GM21515 (cell line): ENCODE results near the gene FYB2.

Source experiments
- ATAC-seq: cut with Tn5 transposase; IDR thresholded peaks from one replicate; pipeline ENCODE4 v1.9.1; 2021; ENCODE audit not compliant: unreplicated experiment

FYB2 gene

GRCh38 chr1:56719171-56719570, 100.0 kb downstream of the FYB2 start:
- ATAC-seq = no peak

- ATAC-seq = no peak
Measured at GRCh38 chr1:56715156-56715555, 104.0 kb downstream of the FYB2 start.

GRCh38 chr1:56713112-56713511, 106.1 kb downstream of the FYB2 start:
- ATAC-seq = no peak

- no peak for ATAC-seq
Measured at GRCh38 chr1:56712150-56712549, 107.1 kb downstream of the FYB2 start.

- no peak for ATAC-seq
Measured at GRCh38 chr1:56710646-56711045, 108.6 kb downstream of the FYB2 start.

GRCh38 chr1:56709995-56710394, 109.2 kb downstream of the FYB2 start:
- no peak for ATAC-seq

GRCh38 chr1:56709269-56709880, 109.8 kb downstream of the FYB2 start:
- ATAC-seq = peak; percentile 78

GRCh38 chr1:56707379-56707778, 111.8 kb downstream of the FYB2 start:
- no peak for ATAC-seq

GRCh38 chr1:56703747-56704146, 115.5 kb downstream of the FYB2 start:
- ATAC-seq = no peak

GRCh38 chr1:56696663-56697062, 122.5 kb downstream of the FYB2 start:
- ATAC-seq = no peak

GRCh38 chr1:56688522-56689026, 130.6 kb downstream of the FYB2 start:
- ATAC-seq = no peak

- ATAC-seq = no peak
Measured at GRCh38 chr1:56686169-56686568, 133.0 kb downstream of the FYB2 start.

GRCh38 chr1:56683569-56683968, 135.6 kb downstream of the FYB2 start:
- ATAC-seq = no peak

GRCh38 chr1:56676571-56677035, 142.6 kb downstream of the FYB2 start:
- no peak for ATAC-seq

- ATAC-seq = no peak
Measured at GRCh38 chr1:56675763-56676162, 143.4 kb downstream of the FYB2 start.

GRCh38 chr1:56672579-56672978, 146.6 kb downstream of the FYB2 start:
- ATAC-seq = no peak

GRCh38 chr1:56671542-56671941, 147.7 kb downstream of the FYB2 start:
- no peak for ATAC-seq

GRCh38 chr1:56671085-56671484, 148.1 kb downstream of the FYB2 start:
- ATAC-seq = no peak

GRCh38 chr1:56670350-56670749, 148.9 kb downstream of the FYB2 start:
- ATAC-seq = no peak
